ENCODE data around the gene THADA.

The THADA gene

GRCh38 chr2:43276266-43276941, 319.4 kb downstream of the THADA start:
- DNase-seq (ENCODE audit: low read depth in 2 of 2): no peak

- DNase-seq (ENCODE audit: low read depth in 2 of 2): no peak
Observed at GRCh38 chr2:43274721-43275120, 321.1 kb downstream of the THADA start.

DNA sequence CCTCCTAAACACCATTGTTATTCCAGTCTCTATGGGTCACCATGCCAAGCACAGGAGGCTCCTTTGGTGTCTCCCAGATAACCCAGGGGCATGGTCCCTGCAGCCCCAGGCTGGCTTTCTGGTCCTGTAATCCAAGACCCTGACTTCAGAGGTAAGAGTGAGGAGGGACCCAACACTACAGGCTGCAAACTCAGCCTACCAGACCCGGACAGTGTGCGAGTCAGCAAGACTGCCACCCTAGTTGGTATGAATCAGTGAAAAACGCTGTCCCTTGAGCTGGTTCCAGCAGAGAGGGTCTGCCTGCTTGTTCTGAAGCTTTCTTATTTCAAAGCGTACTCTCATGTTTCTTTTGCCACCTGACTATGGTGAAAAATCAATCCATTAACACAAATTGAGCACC, 321.8 kb downstream of the THADA start:
- DNase-seq (ENCODE audit: low read depth in 2 of 2): no peak

DNA sequence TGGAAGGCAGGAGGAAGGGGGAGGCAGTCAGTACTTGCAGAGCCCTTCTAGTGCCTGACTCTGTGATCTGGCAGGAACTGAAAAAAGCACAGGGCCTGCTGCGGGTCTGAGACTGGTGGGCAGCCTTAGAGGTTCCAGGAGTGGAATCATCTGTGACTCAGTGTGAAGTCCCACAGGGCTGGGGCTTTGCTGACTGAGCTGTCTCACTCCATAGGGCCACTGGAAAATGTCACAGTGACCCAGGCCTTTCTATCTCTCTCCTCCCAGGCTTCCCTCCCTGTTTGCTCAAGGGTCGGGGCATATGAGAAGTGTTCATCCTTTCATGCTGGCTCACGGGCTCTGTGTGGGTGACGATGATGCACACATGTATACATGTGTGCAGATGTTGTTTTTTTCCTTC, 322.3 kb downstream of the THADA start:
- DNase-seq (ENCODE audit: low read depth in 2 of 2): no peak

- DNase-seq (ENCODE audit: low read depth in 2 of 2): no peak
Observed at GRCh38 chr2:43270930-43271615, 324.8 kb downstream of the THADA start.

- DNase-seq (ENCODE audit: low read depth in 2 of 2): no peak
Observed at GRCh38 chr2:43270461-43270860, 325.4 kb downstream of the THADA start.

DNA sequence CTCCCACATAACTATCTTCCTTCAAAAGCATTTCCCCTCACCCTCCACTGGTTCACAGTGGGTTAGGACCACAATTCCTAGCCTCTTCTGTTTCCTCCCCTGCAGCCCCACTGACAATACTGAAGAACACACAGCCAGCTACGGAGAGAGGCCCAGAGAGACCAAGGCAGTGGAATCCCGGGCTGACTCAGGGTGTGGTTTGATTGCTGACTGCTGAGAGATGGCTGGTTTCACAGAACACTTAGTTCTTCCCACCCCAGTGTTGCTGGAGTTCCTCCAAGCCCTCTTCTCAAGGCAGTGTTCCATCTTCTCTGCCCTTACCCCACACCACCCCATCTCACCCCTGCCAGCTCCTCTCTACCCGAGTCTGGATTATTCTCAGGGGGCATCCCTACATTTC, 326.1 kb downstream of the THADA start:
- DNase-seq (ENCODE audit: low read depth in 2 of 2): no peak

DNA sequence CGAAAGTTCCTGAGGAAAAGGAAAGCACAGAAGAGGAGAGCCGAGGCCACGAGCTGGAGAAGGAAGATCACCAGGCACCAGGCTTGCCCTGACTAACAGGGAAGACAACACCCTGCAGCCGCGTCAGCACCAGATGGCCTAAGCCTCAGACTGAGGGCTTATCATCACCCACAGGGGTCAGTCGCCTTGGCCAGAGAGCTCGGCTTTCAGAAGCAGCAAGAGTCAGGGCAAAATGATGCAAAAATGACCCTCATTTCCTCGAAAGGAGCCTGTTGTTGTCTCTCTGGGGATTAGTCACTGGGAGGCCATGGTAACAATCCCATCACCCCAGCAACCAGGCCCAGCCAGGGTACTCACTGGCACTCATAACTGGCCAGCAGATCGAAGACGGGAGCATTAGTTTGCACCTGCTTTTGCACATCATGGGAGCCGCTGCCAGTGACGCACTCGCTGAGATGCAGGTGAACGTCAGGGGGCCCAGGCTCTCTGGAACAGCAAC, 326.7 kb downstream of the THADA start:
- no peak for DNase-seq (ENCODE audit: low read depth in 2 of 2)

DNA sequence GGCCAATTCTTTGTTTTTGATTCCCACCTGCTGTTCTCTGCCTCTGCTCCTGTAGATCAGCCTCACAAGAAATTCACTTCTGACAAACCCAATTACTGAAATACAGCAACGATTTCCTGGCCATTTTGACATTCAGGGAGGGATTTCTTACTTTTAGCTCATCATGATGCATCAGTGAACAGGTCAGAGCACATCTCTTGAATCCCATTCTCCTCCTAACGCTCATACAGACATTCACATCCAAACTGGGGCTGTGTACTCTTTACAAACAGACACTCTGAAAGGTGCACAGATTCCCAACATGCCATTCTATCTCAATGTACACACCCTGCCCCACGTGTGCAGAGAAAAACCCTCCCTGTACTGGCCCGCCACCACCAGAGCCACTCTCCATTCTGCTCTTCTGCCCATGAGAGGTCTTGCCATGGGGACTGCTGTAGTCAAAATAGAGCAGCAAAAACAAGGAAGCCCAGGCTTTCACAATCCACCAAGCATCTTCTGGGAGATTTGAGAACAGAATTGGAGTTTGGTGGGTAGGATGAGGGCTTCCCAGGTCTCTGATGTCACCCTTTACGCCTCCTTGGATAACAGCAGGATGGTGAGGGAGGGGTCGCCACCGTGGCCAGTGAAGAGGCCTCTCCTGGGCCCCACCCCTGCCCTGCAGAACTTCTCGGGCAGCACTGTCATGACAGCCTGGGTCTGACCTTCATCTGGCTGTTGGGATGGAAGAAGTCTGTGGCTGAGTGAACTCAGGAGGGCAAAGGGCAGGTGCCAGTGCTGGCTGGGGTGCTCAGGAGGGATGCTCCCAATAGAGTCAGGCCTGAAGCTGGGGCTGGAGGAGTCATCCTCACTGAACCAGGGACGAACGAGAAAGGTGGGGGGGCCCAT, 327.5 kb downstream of the THADA start:
- no peak for DNase-seq (ENCODE audit: low read depth in 2 of 2)

- no peak for DNase-seq (ENCODE audit: low read depth in 2 of 2)
Observed at GRCh38 chr2:43267381-43267780, 328.5 kb downstream of the THADA start.

GRCh38 chr2:43266711-43267111, 329.1 kb downstream of the THADA start:
- DNase-seq (ENCODE audit: low read depth in 2 of 2): no peak

GRCh38 chr2:43265421-43265820, 330.4 kb downstream of the THADA start:
- DNase-seq (ENCODE audit: low read depth in 2 of 2): no peak

GRCh38 chr2:43265001-43265400, 330.8 kb downstream of the THADA start:
- no peak for DNase-seq (ENCODE audit: low read depth in 2 of 2)

- no peak for DNase-seq (ENCODE audit: low read depth in 2 of 2)
Observed at GRCh38 chr2:43262951-43263350, 332.9 kb downstream of the THADA start.

DNA sequence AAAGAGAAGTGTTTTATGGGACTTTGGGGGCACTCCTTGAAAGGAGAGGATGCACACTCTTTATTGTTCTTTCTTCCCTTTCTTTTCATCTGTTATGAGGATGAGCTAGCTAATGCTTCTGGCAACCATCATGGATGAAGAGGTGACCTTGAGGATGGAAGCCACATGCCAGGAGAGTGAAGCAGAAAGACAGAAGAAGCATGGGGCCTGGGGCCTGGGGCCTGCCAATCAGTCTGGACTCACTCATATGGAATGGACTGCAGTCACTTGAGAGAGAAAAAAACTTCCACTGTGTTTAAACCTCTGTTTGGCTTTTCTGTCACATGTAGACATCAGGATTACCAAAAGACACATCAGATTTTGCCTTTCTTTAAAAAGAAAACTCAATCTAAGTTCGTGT, 333.6 kb downstream of the THADA start:
- no peak for DNase-seq (ENCODE audit: low read depth in 2 of 2)

- DNase-seq (ENCODE audit: low read depth in 2 of 2): no peak
Observed at GRCh38 chr2:43259512-43259911, 336.3 kb downstream of the THADA start.

DNA sequence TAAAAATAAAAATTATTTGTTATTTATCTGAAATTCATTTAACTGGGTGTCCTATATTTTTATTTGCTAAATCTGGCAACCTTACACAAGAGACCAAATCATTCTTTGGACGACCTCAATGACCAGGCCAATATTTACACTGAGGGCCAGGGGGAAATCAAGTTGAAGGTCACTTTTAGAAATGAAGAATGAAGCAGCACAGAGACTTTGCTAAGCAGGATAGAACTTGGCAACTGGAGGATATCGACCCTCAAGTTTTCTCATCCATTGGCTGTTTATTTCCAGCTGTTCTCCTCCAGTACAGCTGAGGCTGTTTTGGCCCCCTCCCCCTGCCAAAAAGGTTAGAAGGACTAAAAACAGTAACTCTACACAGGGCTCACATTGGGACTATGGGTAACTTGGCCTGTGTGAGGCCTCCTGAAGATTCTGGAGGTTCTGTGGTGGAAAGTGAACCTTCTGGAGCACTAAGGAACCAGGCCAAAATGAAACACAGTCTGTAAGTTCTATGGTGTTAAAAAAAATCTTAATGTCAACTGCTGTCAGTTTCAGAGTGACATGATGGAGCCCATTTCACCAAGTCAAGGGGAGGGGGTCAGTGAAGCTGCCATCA, 337.2 kb downstream of the THADA start:
- DNase-seq (ENCODE audit: low read depth in 2 of 2): no peak

GRCh38 chr2:43255296-43255910, 340.4 kb downstream of the THADA start:
- no peak for DNase-seq (ENCODE audit: low read depth in 2 of 2)

DNA sequence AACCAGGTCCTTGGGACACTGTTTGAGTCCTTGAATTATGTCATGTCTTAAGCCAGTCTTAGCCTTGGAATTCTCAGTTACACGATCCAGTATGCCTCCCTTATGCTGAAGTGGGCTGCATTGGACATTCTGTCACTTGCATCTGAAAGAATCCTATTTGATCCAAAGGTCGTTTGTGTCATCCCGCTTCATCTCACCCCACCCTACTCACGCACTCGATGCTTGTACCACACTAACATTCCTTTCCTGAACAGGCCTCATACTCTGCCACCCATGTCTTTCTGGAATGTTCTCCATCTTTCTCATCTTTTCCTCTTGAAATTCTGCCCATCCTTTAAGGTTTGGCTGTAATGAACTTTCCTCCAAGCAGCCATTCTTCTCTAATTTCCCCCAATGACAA, 341.5 kb downstream of the THADA start:
- no peak for DNase-seq (ENCODE audit: low read depth in 2 of 2)

DNA sequence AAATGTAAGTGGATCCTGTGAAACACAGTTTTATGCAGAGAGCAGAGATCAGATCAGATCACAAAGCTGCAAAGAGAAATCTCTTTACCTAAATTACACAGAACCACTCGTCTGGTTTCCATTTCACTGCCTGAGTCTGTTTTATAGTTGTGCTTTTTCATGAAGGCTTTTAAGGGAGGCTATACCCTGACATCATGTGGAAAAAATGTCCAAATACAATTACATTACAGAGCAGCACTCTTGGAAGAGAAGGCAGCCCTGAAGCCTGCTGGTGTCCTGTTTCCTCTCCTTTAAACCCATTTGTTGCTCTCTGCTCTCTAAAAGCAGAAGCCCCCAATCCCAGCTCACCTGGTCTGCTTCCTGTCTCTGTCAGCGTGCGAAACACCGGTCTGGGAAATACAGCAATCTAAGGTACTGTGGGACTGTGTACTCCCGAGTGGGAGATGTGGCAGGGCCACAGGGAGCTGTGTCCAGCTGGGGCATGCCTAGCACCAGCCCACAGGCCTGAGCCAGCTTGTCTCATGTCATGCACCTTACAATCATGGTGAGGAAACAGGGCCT, 344.6 kb downstream of the THADA start:
- DNase-seq (ENCODE audit: low read depth in 2 of 2): no peak

DNA sequence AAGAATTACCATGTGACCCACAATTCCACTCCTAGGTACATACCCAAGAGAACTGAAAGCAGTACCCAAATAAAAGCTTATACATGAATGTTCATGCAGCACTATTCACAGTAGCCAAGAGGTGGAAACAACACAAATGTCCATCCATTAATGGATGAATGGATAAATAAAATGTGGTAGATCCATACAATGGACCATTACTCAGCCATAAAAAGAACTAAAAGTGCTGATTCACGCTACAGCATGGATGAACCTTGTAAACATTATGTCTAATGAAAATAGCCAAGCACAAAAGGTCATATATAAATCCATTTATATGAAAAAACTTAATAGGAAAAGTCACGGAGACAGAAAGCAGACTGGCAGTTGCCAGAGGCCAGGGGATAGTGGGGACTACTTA, 345.8 kb downstream of the THADA start:
- DNase-seq (ENCODE audit: low read depth in 2 of 2): no peak

Measured in stimulated activated CD4-positive, alpha-beta T cell treated with anti-CD3 and anti-CD28 coated beads, Interleukin-1b, Interleukin-23, amount 100 ng/mL, for 1 hour (primary cell).